Trophoblast cell (in vitro differentiated cells and primary cell): ENCODE measurements around the gene PKP1.
A peak's percentile ranks its signal among the peaks of the same experiment; 100 is the strongest.

Experiments used
- DNase-seq, 2 donors: peaks; one replicate each; pipeline ENCODE4 v3.0.0-alpha.2; 2016
- H2AFZ ChIP-seq: 2 replicates; pipeline ENCODE4 v1.6.1; 2013; ENCODE audit warnings: low read length, moderate library complexity, mild to moderate bottlenecking; ENCODE audit not compliant: insufficient read depth, poor library complexity
- H2AK5ac ChIP-seq: 2 replicates; pipeline ENCODE4 v1.6.1; 2013; ENCODE audit warnings: mild to moderate bottlenecking, low read length
- H2BK120ac ChIP-seq: 2 replicates; pipeline ENCODE4 v1.6.1; 2013; ENCODE audit warnings: low read length, mild to moderate bottlenecking, moderate library complexity; ENCODE audit not compliant: insufficient read depth, poor library complexity
- H2BK12ac ChIP-seq: 2 replicates; pipeline ENCODE4 v1.6.1; 2013; ENCODE audit warnings: mild to moderate bottlenecking, low read length, moderate library complexity
- H2BK5ac ChIP-seq: 2 replicates; pipeline ENCODE4 v1.6.1; 2013; ENCODE audit warnings: low read length, low read depth, moderate library complexity, mild to moderate bottlenecking; ENCODE audit not compliant: poor library complexity
- H3K14ac ChIP-seq: 2 replicates; pipeline ENCODE4 v1.6.1; 2013; ENCODE audit warnings: mild to moderate bottlenecking, low read length
- H3K18ac ChIP-seq: 2 replicates; pipeline ENCODE4 v1.6.1; 2013; ENCODE audit warnings: mild to moderate bottlenecking, low read length
- H3K23ac ChIP-seq: 2 replicates; pipeline ENCODE4 v1.6.1; 2013; ENCODE audit warnings: low read length
- H3K27ac ChIP-seq: 2 replicates; pipeline ENCODE4 v1.5.1; 2013; ENCODE audit warnings: low read depth, mild to moderate bottlenecking, inconsistent platforms, low read length, moderate library complexity
- H3K27me3 ChIP-seq: 2 replicates; pipeline ENCODE4 v1.6.1; 2013; ENCODE audit warnings: inconsistent platforms, mild to moderate bottlenecking, low read length, moderate library complexity; ENCODE audit not compliant: insufficient read depth
- H3K36me3 ChIP-seq, 2 experiments: 1 replicate in 1 of 2; 2 replicates in 1 of 2; pipeline ENCODE4 v1.6.1; 2013; ENCODE audit warnings: low read length in 2 of 2, mild to moderate bottlenecking in 2 of 2, moderate library complexity in 1 of 2; ENCODE audit not compliant: insufficient read depth in 2 of 2, control insufficient read depth in 1 of 2
- H3K4ac ChIP-seq: 2 replicates; pipeline ENCODE4 v1.6.1; 2013; ENCODE audit warnings: low read depth, mild to moderate bottlenecking, low read length, moderate library complexity
- H3K4me1 ChIP-seq, 2 experiments: 1 replicate in 1 of 2; 2 replicates in 1 of 2; pipeline ENCODE4 v1.6.1; 2013; ENCODE audit warnings: low read length in 2 of 2, mild to moderate bottlenecking in 2 of 2, moderate library complexity in 1 of 2; ENCODE audit not compliant: insufficient read depth in 2 of 2, control insufficient read depth in 1 of 2
- H3K4me2 ChIP-seq: 2 replicates; pipeline ENCODE4 v1.6.1; 2013; ENCODE audit warnings: inconsistent platforms, mild to moderate bottlenecking, low read length, moderate library complexity
- H3K4me3 ChIP-seq: 2 replicates; pipeline ENCODE4 v1.5.1; 2013; ENCODE audit warnings: mild to moderate bottlenecking, low read depth, low read length, inconsistent platforms
- H3K79me1 ChIP-seq: one replicate; pipeline ENCODE4 v1.6.1; 2013; ENCODE audit warnings: low read length
- H3K79me2 ChIP-seq: 2 replicates; pipeline ENCODE4 v1.6.1; 2013; ENCODE audit warnings: low read length, mild to moderate bottlenecking; ENCODE audit not compliant: control insufficient read depth, insufficient read depth, poor library complexity
- H3K9ac ChIP-seq: 2 replicates; pipeline ENCODE4 v1.6.1; 2013; ENCODE audit warnings: mild to moderate bottlenecking, low read length
- H3K9me3 ChIP-seq: 2 replicates; pipeline ENCODE4 v1.6.1; 2013; ENCODE audit warnings: low read depth, mild to moderate bottlenecking, control low read depth, inconsistent platforms, low read length; ENCODE audit not compliant: insufficient read depth
- H4K12ac ChIP-seq: 2 replicates; pipeline ENCODE4 v1.6.1; 2013; ENCODE audit warnings: low read depth, mild to moderate bottlenecking, low read length, moderate library complexity
- H4K8ac ChIP-seq: 2 replicates; pipeline ENCODE4 v1.6.1; 2013; ENCODE audit warnings: low read depth, mild to moderate bottlenecking, low read length, moderate library complexity
- H4K91ac ChIP-seq: one replicate; pipeline ENCODE4 v1.6.1; 2013; ENCODE audit warnings: low read depth, mild to moderate bottlenecking, low read length, moderate library complexity
- WGBS: extraction: QIAGEN DNeasy Blood & Tissue Kit; methylation state at CpG from one replicate; pipeline ENCODE4 v1.1.7; 2013; ENCODE audit warnings: missing lambda C conversion rate; ENCODE audit not compliant: insufficient read length, insufficient coverage; ENCODE audit errors: extremely low coverage; 5-methylcytosine and 5-hydroxymethylcytosine counted together

PKP1 gene

GRCh38 chr1:201326710-201327109 lies 43.4 kb downstream of the PKP1 start:
- no CpG with 5 or more reads among the region's 4 CpGs for WGBS
- Histone ChIP-seq H2BK5ac (no peak overlapping the region), H3K79me1 (no peaks in the 10 kb centered on the region), H2BK120ac (no peak overlapping the region), H4K8ac (no peak overlapping the region), H3K4ac (no peak overlapping the region), H3K36me3 (no peaks in the 10 kb centered on the region), H4K91ac (no peak overlapping the region), H3K4me1 (no peaks in the 10 kb centered on the region), H2BK12ac (no peak overlapping the region), H2AFZ (no peak overlapping the region), H3K4me2 (no peak overlapping the region), H3K27ac (no peak overlapping the region), H3K14ac (no peak overlapping the region), H3K79me2 (no peaks in the 10 kb centered on the region), H3K27me3 (no peaks in the 10 kb centered on the region), H3K18ac (no peak overlapping the region), H2AK5ac (no peak overlapping the region), H3K9ac (no peak overlapping the region), H4K12ac (no peak overlapping the region), H3K23ac (no peak overlapping the region), H3K9me3 (no peaks in the 10 kb centered on the region), H3K4me3 (no peak overlapping the region)
- DNase-seq = no peak

- WGBS = no CpG with 5 or more reads among the region's 7 CpGs
- Histone ChIP-seq H2BK120ac (no peak overlapping the region), H3K36me3 (no peaks in the 10 kb centered on the region), H4K91ac (no peak overlapping the region), H3K79me1 (no peaks in the 10 kb centered on the region), H3K4me3 (no peak overlapping the region), H3K14ac (no peak overlapping the region), H4K12ac (no peak overlapping the region), H4K8ac (no peak overlapping the region), H3K4ac (no peak overlapping the region), H3K27ac (no peak overlapping the region), H3K4me2 (no peak overlapping the region), H3K9ac (no peak overlapping the region), H2AFZ (no peak overlapping the region), H3K23ac (no peak overlapping the region), H2BK12ac (no peak overlapping the region), H3K79me2 (no peaks in the 10 kb centered on the region), H2AK5ac (no peak overlapping the region), H3K18ac (no peak overlapping the region), H2BK5ac (no peak overlapping the region), H3K9me3 (no peaks in the 10 kb centered on the region), H3K27me3 (no peaks in the 10 kb centered on the region), H3K4me1 (no peaks in the 10 kb centered on the region)
- DNase-seq = no peak
Observed at GRCh38 chr1:201327687-201328240, 44.5 kb downstream of the PKP1 start.

GRCh38 chr1:201328576-201328975 lies 45.3 kb downstream of the PKP1 start:
- Histone ChIP-seq H2BK5ac (no peak overlapping the region), H4K12ac (no peak overlapping the region), H3K9me3 (no peaks in the 10 kb centered on the region), H2AK5ac (no peak overlapping the region), H2BK12ac (no peak overlapping the region), H3K27ac (no peak overlapping the region), H4K8ac (no peak overlapping the region), H3K4me3 (no peak overlapping the region), H3K18ac (no peak overlapping the region), H4K91ac (no peak overlapping the region), H3K36me3 (no peaks in the 10 kb centered on the region), H2BK120ac (no peak overlapping the region), H3K4me2 (no peak overlapping the region), H3K4ac (no peak overlapping the region), H2AFZ (no peak overlapping the region), H3K9ac (no peak overlapping the region), H3K79me2 (no peaks in the 10 kb centered on the region), H3K27me3 (no peaks in the 10 kb centered on the region), H3K23ac (no peak overlapping the region), H3K79me1 (no peaks in the 10 kb centered on the region), H3K14ac (no peak overlapping the region), H3K4me1 (no peaks in the 10 kb centered on the region)
- WGBS = no CpG with 5 or more reads among the region's 4 CpGs
- DNase-seq = no peak

GRCh38 chr1:201329286-201329685 lies 46.0 kb downstream of the PKP1 start:
- DNase-seq = peak in 1 of 2 donors; percentile 27
- no peak overlapping the region for H2BK5ac ChIP-seq
- H2BK120ac ChIP-seq = no peak overlapping the region
- no peaks in the 10 kb centered on the region for H3K79me2 ChIP-seq
- H3K18ac ChIP-seq = no peak overlapping the region
- H3K36me3 ChIP-seq = no peaks in the 10 kb centered on the region
- H3K27ac ChIP-seq = no peak overlapping the region
- no peak overlapping the region for H3K4ac ChIP-seq
- no peak overlapping the region for H4K91ac ChIP-seq
- H3K9me3 ChIP-seq = no peaks in the 10 kb centered on the region
- no peaks in the 10 kb centered on the region for H3K79me1 ChIP-seq
- H3K27me3 ChIP-seq = no peaks in the 10 kb centered on the region
- H2BK12ac ChIP-seq = no peak overlapping the region
- no peak overlapping the region for H3K4me3 ChIP-seq
- H3K23ac ChIP-seq = no peak overlapping the region
- H4K8ac ChIP-seq = no peak overlapping the region
- H3K9ac ChIP-seq = no peak overlapping the region
- no peaks in the 10 kb centered on the region for H3K4me1 ChIP-seq
- no peak overlapping the region for H4K12ac ChIP-seq
- no peak overlapping the region for H3K4me2 ChIP-seq
- H3K14ac ChIP-seq = no peak overlapping the region
- no peak overlapping the region for H2AK5ac ChIP-seq
- no CpG with 5 or more reads among the region's 2 CpGs for WGBS
- no peak overlapping the region for H2AFZ ChIP-seq
